SK-N-SH (cell line): ENCODE measurements around the gene FAM107B. TPM values are rescaled to one million over a fixed set of nuclear protein-coding genes. Genes with fewer than 3 reads are reported as not detected.

ENCODE experiments used
- CTCF ChIA-PET: fragments of 300-600, 350-600 bp; formaldehyde crosslinking; extraction: SDS; loops from one replicate; lab custom pipeline; 2021; lab: Yijun Ruan, JAX
- POLR2A ChIA-PET: fragments of 350-600 bp; sonication (Branson Sonifier 250); formaldehyde crosslinking; extraction: SDS; loops from one replicate; lab custom pipeline; 2020; ENCODE audit warnings: antibody characterized with exemption, inconsistent platforms; lab: Yijun Ruan, JAX
- DNase-seq: peaks from one replicate; pipeline ENCODE4 v3.0.0; 2012
- H2AFZ ChIP-seq: fragments of 200-600 bp; sonication (generic); 2 replicates; pipeline ENCODE4 v1.8.1; 2016; ENCODE audit warnings: antibody characterized with exemption, mild to moderate bottlenecking, low read depth
- H3F3A ChIP-seq: fragments of 200-600 bp; sonication (generic); replicated peaks from 2 replicates; pipeline ENCODE3; 2016; ENCODE audit warnings: antibody characterized with exemption, mild to moderate bottlenecking; ENCODE audit not compliant: insufficient read depth
- H3K27ac ChIP-seq, 2 experiments: fragments of 200-500 bp in 1 of 2; fragments of 200-600 bp in 1 of 2; sonication (Bioruptor generic) in 1 of 2; sonication (generic), shearing (Covaris generic) in 1 of 2; 2 replicates each; pipeline versions ENCODE4 v1.5.1 to v1.6.1; 2014 to 2016; ENCODE audit warnings: low read depth in 2 of 2, inconsistent platforms in 1 of 2, low read length in 1 of 2, mild to moderate bottlenecking in 1 of 2, mixed read lengths in 1 of 2
- H3K27me3 ChIP-seq: fragments of 200-600 bp; sonication (generic), shearing (Covaris generic); 2 replicates; pipeline ENCODE4 v1.6.1; 2016; ENCODE audit warnings: mixed run types; ENCODE audit not compliant: insufficient read depth
- H3K36me3 ChIP-seq, 2 experiments: fragments of 200-500 bp in 1 of 2; fragments of 200-600 bp in 1 of 2; sonication (Bioruptor generic) in 1 of 2; sonication (generic) in 1 of 2; replicated peaks in 1 of 2; 2 replicates each; pipeline versions ENCODE3 to v1.5.1; 2014 to 2016; ENCODE audit warnings: low read length in 1 of 2, mild to moderate bottlenecking in 1 of 2; ENCODE audit not compliant: insufficient read depth in 2 of 2, control insufficient read depth in 1 of 2
- H3K4me1 ChIP-seq, 2 experiments: fragments of 200-500 bp in 1 of 2; fragments of 200-600 bp in 1 of 2; sonication (Bioruptor generic) in 1 of 2; sonication (generic), shearing (Covaris generic) in 1 of 2; 2 replicates each; pipeline versions ENCODE4 v1.5.1 to v1.6.1; 2014 to 2016; ENCODE audit warnings: low read depth in 1 of 2, low read length in 1 of 2, mixed run types in 1 of 2; ENCODE audit not compliant: insufficient read depth in 2 of 2, control insufficient read depth in 1 of 2
- H3K4me2 ChIP-seq: fragments of 200-600 bp; sonication (generic), shearing (Covaris generic); 2 replicates; pipeline ENCODE4 v1.6.1; 2017; ENCODE audit warnings: mixed run types
- H3K4me3 ChIP-seq, 2 experiments: fragments of 200-500 bp in 1 of 2; fragments of 200-600 bp in 1 of 2; sonication (Bioruptor generic) in 1 of 2; sonication (generic), shearing (Covaris generic) in 1 of 2; 2 replicates each; pipeline versions ENCODE4 v1.5.1 to v1.8.1; 2014 to 2016; ENCODE audit warnings: low read depth in 2 of 2, inconsistent platforms in 1 of 2, low read length in 1 of 2, mild to moderate bottlenecking in 1 of 2, mixed read lengths in 1 of 2, moderate library complexity in 1 of 2
- H3K79me2 ChIP-seq: fragments of 200-600 bp; sonication (generic); 2 replicates; pipeline ENCODE4 v1.8.1; 2017; ENCODE audit warnings: mild to moderate bottlenecking; ENCODE audit not compliant: insufficient read depth
- H3K9ac ChIP-seq: fragments of 200-600 bp; sonication (generic); 2 replicates; pipeline ENCODE4 v1.6.1; 2017; ENCODE audit warnings: mixed run types
- H3K9me2 ChIP-seq: fragments of 200-600 bp; sonication (generic); 2 replicates; pipeline ENCODE4 v1.6.1; 2017; ENCODE audit warnings: mixed run types
- H3K9me3 ChIP-seq: fragments of 200-600 bp; sonication (generic); 2 replicates; pipeline ENCODE4 v1.6.1; 2017; ENCODE audit warnings: mixed run types, mild to moderate bottlenecking, moderate library complexity
- H4K20me1 ChIP-seq: fragments of 200-600 bp; sonication (generic); 2 replicates; pipeline ENCODE4 v1.6.1; 2017; ENCODE audit warnings: mild to moderate bottlenecking, mixed run types; ENCODE audit not compliant: insufficient read depth
- CTCF ChIP-seq: fragments of 200-600 bp; sonication (generic); IDR thresholded peaks from 2 replicates; pipeline ENCODE4 v1.6.1; 2017; ENCODE audit warnings: antibody characterized with exemption, mild to moderate bottlenecking, moderate library complexity
- FOXM1 ChIP-seq: IDR thresholded peaks from 2 replicates; pipeline ENCODE4 v1.4.0; 2012; ENCODE audit warnings: low read depth, mild to moderate bottlenecking
- GABPA ChIP-seq: IDR thresholded peaks from 2 replicates; pipeline ENCODE4 v1.4.0; 2012; ENCODE audit warnings: low read depth, mild to moderate bottlenecking
- MAX ChIP-seq: IDR thresholded peaks from 2 replicates; pipeline ENCODE4 v1.4.0; 2012; ENCODE audit warnings: low read depth
- NFIC ChIP-seq: IDR thresholded peaks from 2 replicates; pipeline ENCODE4 v1.4.0; 2012; ENCODE audit warnings: borderline replicate concordance
- NRF1 ChIP-seq: IDR thresholded peaks from 2 replicates; pipeline ENCODE4 v1.6.1; 2012; ENCODE audit warnings: low read depth, mild to moderate bottlenecking, low read length
- REST ChIP-seq: IDR thresholded peaks from 2 replicates; pipeline ENCODE4 v1.6.1; 2012; ENCODE audit warnings: mild to moderate bottlenecking, low read depth, low read length, moderate library complexity
- RXRA ChIP-seq: IDR thresholded peaks from 2 replicates; pipeline ENCODE4 v1.4.0; 2012; ENCODE audit warnings: low read depth, mild to moderate bottlenecking, borderline replicate concordance
- SMC3 ChIP-seq: IDR thresholded peaks from 2 replicates; pipeline ENCODE4 v1.6.1; 2012; ENCODE audit warnings: low read depth, low read length, improper control_type of control experiment
- TCF12 ChIP-seq: IDR thresholded peaks from 2 replicates; pipeline ENCODE4 v1.4.0; 2012
- TEAD4 ChIP-seq: IDR thresholded peaks from 2 replicates; pipeline ENCODE4 v1.4.0; 2012; ENCODE audit warnings: mild to moderate bottlenecking, borderline replicate concordance; ENCODE audit not compliant: insufficient read depth
- WGBS: methylation state at CpG from one replicate; pipeline ENCODE4 v1.1.6; 2017; ENCODE audit warnings: low lambda C conversion rate; 5-methylcytosine and 5-hydroxymethylcytosine counted together
- polyA plus RNA-seq, 3 experiments: library from polyadenylated mRNA; depleted of rRNA; stranded (reverse); fragments of >200 nt; gene quantifications; 2 replicates each; pipeline ENCODE4 v1.2.3, GENCODE V29; 2012
- TF ChIP-seq, protein P1 (sequence below): IDR thresholded peaks from 2 replicates; pipeline ENCODE4 v1.4.0; 2012; ENCODE audit warnings: low read depth, borderline replicate concordance

The FAM107B gene
- polyA plus RNA-seq, 1 of the 3 experiments (the other 2 are of a cell fraction): 1.0 TPM

DNA sequence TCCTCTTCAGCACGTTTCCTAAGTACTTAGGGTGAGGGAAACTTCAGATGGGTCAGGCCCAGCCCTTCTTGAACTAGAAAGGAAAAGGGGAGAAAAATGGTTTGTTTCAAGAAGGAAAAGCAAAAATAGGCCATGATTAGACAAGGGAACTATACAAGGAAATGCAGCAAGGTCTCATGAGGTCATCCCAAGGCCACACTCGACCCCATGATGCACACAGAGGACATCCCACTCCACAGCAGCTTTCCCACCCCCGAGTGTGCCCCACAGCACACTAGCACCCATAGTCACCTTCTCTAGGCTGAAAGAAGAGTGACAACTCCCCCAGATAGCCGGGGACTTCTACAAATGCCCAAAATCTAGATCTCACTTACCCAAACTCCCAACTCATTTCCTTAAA lies 173.4 kb downstream of the FAM107B start:
- TF ChIP-seq SMC3 (no peak), TCF12 (no peak), TEAD4 (no peak)
- Histone ChIP-seq H3K27ac (no peak overlapping the region), H3K4me1 (peaks cover 7 to 11% of the 10 kb centered on the region in 2 experiments; a peak in 3 of 4 replicates), H3F3A (peaks cover 4% of the 10 kb centered on the region), H3K36me3 (no peaks in the 10 kb centered on the region), H3K27me3 (no peaks in the 10 kb centered on the region), H3K9me3 (no peaks in the 10 kb centered on the region), H3K4me3 (no peak overlapping the region), H4K20me1 (no peaks in the 10 kb centered on the region), H3K79me2 (no peaks in the 10 kb centered on the region), H3K9ac (no peak overlapping the region), H2AFZ (no peak overlapping the region), H3K4me2 (no peak overlapping the region), H3K9me2 (no peaks in the 10 kb centered on the region)
- WGBS: 68% methylated on average over 4 of the region's 4 CpGs
- ChIA-PET CTCF (interaction anchor here (0.7 kb wide), 1 partner anchor 64 kb away, joined by 3 read pairs; no protein-coding TSS in a partner anchor), POLR2A (no interaction called here)
- DNase-seq: no peak

- DNase-seq: no peak
- H3K4me3 ChIP-seq: no peak overlapping the region
These were observed 174.6 kb downstream of the FAM107B start for GRCh38 chr10:14600065-14600464.

More at GRCh38 chr10:14600065-14600464, 174.6 kb downstream of the FAM107B start:
- Histone ChIP-seq H3K9ac (no peak overlapping the region), H3K9me2 (no peaks in the 10 kb centered on the region), H3K36me3 (no peaks in the 10 kb centered on the region), H4K20me1 (no peaks in the 10 kb centered on the region), H3K9me3 (no peaks in the 10 kb centered on the region), H3K4me1 (peaks cover 4 to 7% of the 10 kb centered on the region in 2 experiments; a peak in 3 of 4 replicates), H3K4me2 (no peak overlapping the region), H3K27ac (no peak overlapping the region), H3F3A (peaks cover 4% of the 10 kb centered on the region), H3K27me3 (no peaks in the 10 kb centered on the region), H2AFZ (no peak overlapping the region), H3K79me2 (no peaks in the 10 kb centered on the region)
- CTCF ChIA-PET: interaction anchor here (0.6 to 1.2 kb wide), 2 partner anchors 213 to 223 kb away, joined by 3 to 4 read pairs; no protein-coding TSS in a partner anchor
- POLR2A ChIA-PET: no interaction called here
- no peak for TF ChIP-seq FOXM1
- TF ChIP-seq REST: no peak
- TF ChIP-seq CTCF: no peak
- TF ChIP-seq, protein P1, sequence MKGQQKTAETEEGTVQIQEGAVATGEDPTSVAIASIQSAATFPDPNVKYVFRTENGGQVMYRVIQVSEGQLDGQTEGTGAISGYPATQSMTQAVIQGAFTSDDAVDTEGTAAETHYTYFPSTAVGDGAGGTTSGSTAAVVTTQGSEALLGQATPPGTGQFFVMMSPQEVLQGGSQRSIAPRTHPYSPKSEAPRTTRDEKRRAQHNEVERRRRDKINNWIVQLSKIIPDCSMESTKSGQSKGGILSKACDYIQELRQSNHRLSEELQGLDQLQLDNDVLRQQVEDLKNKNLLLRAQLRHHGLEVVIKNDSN: no peak
- TF ChIP-seq TEAD4: no peak
- TF ChIP-seq GABPA: no peak
- TF ChIP-seq NFIC: no peak
- no peak for TF ChIP-seq RXRA
- no peak for TF ChIP-seq NRF1
- TF ChIP-seq MAX: no peak
- WGBS: 93% methylated on average over 7 of the region's 8 CpGs
